ENCODE data around the gene CCR3.

CCR3 gene

DNA sequence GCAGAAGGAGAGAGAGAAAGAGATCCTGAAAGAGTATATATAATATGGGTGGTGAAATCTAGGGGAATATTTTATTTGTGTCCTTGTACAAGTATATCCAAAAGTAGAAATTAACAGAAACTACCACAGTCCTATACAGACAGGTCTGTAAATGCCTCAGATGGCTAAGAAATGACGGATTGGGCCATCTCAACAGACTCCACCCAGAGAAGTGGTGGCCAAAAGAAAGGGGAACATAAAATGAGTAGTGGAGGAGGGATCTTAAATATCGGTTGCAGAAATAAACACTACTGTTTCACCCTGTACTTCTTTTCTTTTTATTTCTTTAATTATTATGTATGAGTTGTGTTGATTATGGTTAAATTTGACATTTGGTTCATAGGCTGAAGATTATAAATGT, 47.7 kb downstream of the CCR3 start:
- TF ChIP-seq, protein P1, sequence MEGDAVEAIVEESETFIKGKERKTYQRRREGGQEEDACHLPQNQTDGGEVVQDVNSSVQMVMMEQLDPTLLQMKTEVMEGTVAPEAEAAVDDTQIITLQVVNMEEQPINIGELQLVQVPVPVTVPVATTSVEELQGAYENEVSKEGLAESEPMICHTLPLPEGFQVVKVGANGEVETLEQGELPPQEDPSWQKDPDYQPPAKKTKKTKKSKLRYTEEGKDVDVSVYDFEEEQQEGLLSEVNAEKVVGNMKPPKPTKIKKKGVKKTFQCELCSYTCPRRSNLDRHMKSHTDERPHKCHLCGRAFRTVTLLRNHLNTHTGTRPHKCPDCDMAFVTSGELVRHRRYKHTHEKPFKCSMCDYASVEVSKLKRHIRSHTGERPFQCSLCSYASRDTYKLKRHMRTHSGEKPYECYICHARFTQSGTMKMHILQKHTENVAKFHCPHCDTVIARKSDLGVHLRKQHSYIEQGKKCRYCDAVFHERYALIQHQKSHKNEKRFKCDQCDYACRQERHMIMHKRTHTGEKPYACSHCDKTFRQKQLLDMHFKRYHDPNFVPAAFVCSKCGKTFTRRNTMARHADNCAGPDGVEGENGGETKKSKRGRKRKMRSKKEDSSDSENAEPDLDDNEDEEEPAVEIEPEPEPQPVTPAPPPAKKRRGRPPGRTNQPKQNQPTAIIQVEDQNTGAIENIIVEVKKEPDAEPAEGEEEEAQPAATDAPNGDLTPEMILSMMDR (IDR thresholded peaks at IDR 0.05) = no peak
- TF ChIP-seq ZFX (IDR thresholded peaks at IDR 0.05; ENCODE audit: borderline replicate concordance) = no peak
- no peak overlapping the region for H3K27ac ChIP-seq

DNA sequence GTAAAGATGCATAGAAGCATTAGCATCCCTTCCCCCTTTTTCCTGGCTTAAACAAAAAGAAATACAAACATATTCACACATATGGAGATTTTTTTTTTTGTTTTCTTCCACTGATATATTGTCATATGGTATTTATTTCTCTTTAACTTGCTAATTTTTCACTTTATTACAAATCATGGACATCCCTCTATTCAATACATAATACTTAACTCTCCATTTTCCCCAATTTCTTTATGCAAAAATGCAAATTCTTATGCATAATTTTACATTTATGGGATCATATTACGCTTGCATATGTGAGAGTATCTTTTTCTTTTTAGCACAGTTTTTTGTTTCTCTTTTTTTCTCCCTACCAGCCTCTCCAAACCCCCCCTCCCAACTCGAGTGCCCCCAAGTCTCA, 48.8 kb downstream of the CCR3 start:
- no peak for TF ChIP-seq ZFX (IDR thresholded peaks at IDR 0.05; ENCODE audit: borderline replicate concordance)
- TF ChIP-seq, protein P1 (IDR thresholded peaks at IDR 0.05) = no peak
- H3K27ac ChIP-seq = no peak overlapping the region

DNA sequence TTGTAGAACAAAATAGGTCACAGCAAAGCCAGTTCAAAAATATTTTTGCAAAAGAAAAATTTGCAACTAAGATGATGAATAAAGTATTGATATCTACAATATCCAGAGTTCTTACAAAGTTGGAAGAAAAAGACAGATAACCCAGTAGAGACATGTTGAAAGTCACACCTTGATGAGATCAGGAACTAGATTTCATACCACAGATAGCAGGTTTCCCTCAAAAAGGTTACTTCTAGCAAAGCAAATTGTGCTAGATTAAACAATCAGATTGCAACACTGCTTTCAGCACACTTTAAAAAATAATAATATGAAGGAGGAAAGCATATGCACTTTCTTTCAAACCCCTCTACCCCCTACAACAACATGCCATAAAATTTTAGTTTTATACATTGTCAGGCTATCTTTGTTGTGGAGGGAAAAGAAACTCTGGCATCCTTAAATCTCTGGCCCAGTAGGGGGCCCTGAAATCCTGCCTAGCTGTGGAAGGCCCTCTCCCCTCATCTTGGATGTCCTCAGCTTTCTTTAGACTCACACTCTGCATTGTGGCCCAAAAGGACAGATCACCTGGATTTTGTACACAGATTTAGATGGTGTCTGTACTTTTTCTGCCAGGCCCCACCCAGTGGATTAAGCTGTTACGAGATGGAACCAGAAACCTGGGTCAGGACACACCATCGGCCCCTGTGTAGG, 50.9 kb downstream of the CCR3 start:
- no peak overlapping the region for H3K27ac ChIP-seq
- no peak for TF ChIP-seq ZFX (IDR thresholded peaks at IDR 0.05; ENCODE audit: borderline replicate concordance)
- TF ChIP-seq, protein P1 (IDR thresholded peaks at IDR 0.05) = no peak

DNA sequence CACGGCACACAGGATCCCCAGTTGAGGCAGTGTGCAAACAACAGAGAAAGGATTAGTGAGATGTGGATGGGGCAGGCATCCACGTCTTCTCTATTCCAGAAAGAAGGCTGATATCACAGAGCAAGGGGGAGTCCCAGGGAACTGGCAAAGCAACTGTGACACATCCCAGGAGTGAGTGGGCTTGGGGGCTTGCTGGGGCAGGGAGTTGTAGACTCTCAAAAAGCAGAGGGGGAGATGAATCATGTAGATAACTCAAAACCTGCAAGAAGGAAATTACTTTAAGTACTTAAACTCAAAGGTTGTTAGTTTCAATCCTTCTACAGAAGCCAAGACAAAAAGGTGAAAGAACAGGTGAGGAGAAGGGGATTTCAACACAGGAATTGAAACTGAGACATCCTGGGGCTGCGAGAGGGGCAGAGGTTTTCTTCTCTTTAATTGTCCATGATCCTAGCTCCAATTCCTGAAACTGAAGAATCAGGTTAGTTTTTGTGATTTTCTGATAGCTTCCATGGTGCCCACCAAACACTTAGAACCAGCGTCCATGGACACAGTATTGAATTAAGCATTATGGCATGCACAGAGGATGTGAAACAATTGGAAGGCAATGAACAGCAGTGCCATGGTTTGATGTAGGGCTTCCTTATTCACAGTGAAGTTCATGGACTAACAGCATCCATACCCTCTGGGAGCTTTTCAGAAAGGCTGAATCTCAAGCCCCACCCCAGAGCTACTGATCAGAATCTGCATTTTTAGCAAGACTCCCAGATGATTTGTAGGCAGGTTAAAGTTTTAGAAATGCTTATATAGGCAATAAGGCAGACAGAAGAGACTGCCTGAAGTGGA, 52.0 kb downstream of the CCR3 start:
- no peak overlapping the region for H3K27ac ChIP-seq

DNA sequence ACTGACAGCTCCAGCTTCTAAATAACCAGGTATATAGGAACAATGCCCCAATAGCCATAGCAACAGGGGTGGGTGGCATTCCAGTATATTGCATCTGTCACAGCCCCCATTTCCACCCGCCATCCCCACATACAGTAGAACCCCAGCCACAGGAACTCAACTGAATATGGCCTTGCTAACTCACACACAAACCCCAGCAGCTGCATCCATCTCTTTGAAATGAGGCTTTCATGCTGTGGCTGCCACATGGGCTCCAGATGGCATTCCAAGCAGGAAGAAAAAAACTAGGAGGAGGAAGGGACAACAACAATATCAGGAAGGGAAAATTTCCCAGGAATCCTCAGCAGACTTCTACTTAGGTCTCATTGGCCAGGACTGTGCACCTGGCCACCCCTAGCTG, 54.6 kb downstream of the CCR3 start:
- TF ChIP-seq, protein P1 (IDR thresholded peaks at IDR 0.05) = no peak
- TF ChIP-seq ZFX (IDR thresholded peaks at IDR 0.05; ENCODE audit: borderline replicate concordance) = no peak
- no peak overlapping the region for H3K27ac ChIP-seq

More for the DNA sequence above, 52.0 kb downstream of the CCR3 start:
- no peak for TF ChIP-seq ZFX (IDR thresholded peaks at IDR 0.05; ENCODE audit: borderline replicate concordance)
- TF ChIP-seq, protein P1 (IDR thresholded peaks at IDR 0.05) = no peak

DNA sequence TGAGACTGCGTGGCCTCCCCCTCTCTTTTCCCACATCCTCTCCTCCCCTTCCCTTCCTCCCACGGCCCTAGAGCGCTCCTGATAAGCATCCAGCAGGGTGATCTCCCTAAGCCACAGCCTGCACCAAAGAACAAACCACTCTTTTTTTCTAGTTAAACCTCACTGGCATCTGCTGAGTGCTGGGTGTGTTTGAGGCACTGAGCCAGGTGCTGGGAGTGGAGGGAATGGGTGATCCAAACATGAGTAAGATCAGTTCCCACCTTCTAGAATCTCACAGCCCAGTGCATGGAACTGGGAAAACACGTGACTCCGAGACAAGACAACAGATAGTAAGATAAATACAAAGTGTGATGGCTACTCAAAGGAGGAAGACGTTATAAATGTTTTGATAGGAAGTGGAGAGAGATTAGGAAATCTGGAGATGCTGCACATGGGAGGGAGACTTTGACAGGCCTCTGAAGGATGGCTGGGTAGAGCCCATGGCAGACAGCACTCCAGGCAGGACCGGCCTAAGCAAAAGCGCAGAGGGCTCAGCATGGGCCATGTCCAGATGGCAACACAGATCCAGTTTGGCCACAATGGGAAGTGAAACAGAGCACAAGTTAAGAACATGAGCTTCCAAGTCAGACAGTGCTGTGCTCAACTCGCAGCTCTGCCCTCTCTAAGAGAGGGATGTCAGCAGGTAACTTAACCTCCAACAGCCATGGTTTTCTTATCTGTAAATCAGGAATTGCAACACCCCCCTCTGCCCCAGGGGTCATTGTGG, 55.6 kb downstream of the CCR3 start:
- TF ChIP-seq, protein P1 (IDR thresholded peaks at IDR 0.05) = no peak
- no peak for TF ChIP-seq ZFX (IDR thresholded peaks at IDR 0.05; ENCODE audit: borderline replicate concordance)
- H3K27ac ChIP-seq = no peak overlapping the region
